HS-5 (cell line): ENCODE measurements around the gene TTC23L.
A peak's percentile ranks its signal among the peaks of the same experiment; 100 is the strongest.
"Not testable (repeated sequence)": the region's sequence is repeated elsewhere in the genome, so short reads cannot be mapped to it uniquely, and the experiment has no call there.

ENCODE experiments used
- DNase-seq: peaks from one replicate; pipeline ENCODE4 v3.0.0-alpha.2; 2012; ENCODE audit warnings: low read depth

Gene TTC23L, protein sequence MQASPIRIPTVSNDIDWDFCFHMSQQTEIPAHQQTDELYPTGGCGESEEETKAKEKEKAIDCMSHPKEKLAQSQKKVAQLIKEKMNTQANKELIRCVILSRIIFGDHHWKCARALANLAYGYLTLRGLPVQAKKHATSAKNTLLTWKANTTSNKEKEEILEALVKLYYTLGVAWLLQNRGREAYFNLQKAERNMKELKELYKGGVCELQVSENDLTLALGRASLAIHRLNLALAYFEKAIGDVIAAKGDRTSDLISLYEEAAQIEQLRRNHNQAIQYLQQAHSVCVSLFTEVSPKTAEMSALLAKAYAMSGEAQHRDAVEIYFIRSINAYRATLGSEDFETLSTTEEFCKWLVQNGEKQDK

DNA sequence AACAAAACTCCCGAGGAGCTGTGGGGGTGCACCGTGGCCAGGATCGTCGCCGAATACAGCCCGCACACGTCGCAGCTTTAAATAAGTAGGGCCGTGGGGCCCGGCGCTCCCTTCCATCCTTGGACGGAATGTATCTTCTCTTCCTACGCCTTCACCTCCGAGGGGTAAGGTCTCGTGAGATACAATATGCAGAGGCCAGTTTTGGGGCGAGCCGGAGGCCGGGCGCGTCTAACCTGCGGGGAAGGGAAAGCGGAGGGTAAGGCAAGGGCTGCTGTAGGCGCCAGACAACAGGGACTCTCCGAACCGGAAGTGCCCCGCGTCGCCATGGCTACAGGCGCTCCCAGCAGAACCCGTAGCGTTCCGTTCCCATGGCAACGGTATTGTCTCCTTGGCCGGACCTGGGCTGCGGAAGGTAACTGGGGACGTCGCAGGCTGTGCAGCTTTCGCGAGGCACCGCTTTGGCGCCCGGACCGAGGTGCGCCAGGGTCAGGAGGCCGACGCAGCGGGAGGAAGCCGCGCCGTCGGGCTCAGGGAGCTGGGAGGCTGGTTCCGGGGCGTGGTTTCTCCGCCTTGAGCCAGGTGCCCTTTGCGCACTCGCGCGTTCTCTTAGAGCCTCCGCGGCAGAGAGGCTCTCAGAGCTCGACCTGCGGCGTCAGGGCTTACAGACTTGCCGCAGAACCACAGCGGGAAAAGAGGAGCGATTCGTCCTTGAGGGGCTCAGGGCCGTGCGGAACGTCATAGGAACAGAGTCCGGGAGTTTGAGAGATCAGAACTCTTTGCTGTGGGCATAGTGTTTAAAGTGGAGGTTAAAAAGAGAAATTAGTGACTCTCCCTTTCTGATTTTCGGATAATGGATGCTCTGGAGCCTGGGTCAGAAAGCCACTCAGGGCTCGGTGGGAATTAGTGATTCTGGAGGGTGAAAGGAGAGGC lies at the start of gene TTC23L:
TSS of gene TTC23L (plus strand) at position 380 of the 930 bp plus-strand sequence. CDS start 1,508 bp downstream, outside the sequence.
- peak; percentile 65 for DNase-seq

DNA sequence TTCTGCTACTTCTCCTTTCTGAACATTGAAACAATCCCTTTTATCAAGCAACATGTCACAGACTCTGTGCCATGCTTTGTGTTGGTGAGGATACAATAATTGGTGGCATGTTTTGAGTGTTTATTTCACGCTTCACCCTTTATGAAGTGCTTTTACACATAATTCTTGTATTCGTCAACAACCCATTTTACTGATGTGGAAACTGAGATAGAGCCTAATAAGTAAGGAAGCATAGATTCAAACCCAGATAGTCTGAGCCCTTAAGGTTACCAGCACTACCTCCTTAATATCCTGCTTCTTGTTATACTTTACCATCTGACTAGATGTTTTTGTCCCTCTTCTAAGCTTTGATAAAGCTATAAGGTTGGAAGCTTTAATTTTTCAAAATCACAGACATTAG lies 49.3 kb upstream of the TTC23L start:
- no peak for DNase-seq

DNA sequence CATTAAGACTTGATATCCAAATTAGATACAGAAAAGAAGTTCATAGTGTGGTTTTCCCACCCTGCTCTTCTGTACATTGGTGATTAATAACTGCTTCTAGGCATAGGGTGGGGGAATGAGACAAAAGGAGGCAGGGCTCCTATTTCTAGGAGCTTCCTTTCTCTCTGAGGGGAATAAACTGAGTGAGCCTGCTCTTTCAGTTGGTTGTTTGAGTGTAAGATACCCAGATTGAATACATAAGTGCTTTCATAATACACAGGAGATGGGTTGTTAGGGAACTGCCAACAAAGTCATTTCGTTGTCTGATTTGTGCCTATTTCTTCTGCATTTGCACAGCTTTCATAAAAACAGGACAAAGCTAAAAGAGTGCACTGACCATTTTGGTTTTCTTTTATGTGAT lies 48.9 kb upstream of the TTC23L start:
- DNase-seq: no peak

DNA sequence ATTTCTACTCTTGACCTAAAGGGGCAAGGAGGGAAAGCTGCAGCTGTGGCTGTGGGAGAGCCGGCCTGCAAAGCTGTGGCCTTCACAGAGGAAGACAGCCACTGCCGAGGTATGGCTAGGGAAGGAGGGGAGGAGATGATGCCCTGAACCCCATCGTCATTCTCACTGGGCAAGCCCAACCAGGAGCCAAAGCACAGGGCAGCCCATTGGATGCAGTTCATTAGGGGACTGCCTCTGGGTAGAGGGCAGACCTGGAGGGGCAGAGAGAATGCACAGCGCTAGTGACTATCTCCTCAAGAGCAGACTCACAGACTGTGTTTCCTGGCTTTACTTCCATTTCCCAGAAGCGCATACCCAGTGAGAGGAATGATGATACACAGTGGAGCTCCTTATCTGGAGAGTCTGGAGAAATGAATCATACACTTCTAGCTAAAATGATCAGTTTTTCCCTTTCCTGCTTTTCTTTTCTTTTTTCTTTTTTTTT lies 47.2 kb upstream of the TTC23L start:
- no peak for DNase-seq

DNA sequence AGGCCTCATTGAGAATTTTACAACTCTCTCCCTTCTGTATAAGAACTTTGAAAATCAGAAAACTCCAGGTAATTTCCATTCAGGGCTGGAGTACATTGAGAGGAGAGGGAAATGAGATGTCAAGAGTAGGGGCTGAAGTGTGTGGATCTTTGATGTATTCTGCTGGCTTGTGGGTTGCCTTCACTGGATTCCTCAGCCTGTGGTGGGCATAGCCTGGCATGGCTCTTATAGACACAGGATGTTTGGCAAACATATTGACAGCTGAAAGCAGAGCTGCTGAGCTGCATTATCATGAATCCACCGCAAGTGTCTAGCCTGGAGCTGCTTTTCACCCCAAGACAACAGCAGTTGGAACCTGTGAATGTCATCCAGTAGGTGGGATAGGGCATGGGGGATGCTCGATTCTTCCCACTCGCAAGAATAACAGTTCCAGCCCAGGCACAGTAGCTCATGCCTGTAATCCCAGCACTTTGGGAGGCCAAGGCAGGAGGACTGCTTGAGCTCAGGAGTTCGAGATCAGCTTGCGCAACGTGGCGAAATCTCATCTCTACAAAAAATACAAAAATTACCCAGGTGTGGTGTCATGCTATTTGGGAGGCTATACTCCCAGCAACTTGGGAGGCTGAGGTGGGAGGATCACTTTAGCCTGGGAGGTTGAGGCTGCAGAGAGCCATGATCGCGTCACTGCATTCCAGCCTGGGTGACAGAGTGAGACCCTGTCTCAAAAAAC lies 36.0 kb upstream of the TTC23L start:
- no peak for DNase-seq

DNA sequence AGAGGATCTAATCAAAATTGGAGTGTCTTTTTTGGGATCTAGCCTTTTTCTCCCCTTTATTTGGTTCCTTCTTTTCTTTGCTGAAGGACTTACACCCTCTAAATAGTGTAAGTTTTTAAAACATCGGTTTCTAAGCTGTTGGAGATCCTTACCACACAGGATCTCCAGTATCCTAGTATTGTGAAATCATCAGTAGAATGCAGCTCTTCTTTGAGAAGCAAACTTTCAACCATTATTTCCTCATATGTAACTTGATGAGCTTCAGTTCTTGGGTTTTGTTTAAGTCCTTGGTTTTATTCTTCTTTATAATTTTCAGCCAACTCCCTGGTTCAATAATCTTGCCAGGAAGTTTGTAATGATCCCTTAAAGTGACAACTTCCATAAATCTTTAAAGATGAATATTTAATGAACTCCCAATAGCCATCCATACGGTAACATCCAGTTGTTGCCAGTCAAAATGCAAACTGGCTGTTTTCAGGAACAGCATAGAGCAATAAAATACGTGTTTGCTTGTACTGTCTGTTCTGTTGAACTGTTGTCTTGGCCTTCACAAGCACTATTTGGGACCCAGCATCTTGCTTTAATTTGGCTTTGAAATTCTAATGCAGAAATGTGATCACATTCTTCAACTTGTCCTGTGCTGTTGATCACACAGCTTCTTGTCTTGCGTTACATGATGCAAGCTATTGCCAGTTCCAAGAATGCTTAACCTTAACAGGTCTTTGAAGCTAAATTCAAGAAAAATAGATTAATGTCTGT lies 34.8 kb upstream of the TTC23L start:
- no peak for DNase-seq

DNA sequence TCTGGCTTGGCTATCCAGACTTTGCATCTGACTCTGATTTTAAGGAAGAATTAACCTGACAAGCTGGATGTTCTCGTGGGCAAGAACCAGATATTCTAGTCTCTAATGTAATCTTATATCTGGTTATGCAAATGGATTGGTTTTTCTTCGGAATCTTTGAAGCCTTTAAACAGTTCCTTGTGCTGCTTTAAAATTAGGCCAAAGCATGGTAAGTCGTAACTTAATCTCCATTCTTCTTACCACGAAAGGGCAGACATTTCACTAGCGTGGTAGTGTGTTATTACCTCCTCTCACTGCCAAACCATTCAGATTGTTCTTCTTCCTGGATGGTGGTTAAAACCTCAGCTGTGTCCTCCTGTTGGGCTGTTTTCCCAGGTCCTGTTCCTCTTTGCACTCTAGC lies 34.1 kb upstream of the TTC23L start:
- DNase-seq: no peak

DNA sequence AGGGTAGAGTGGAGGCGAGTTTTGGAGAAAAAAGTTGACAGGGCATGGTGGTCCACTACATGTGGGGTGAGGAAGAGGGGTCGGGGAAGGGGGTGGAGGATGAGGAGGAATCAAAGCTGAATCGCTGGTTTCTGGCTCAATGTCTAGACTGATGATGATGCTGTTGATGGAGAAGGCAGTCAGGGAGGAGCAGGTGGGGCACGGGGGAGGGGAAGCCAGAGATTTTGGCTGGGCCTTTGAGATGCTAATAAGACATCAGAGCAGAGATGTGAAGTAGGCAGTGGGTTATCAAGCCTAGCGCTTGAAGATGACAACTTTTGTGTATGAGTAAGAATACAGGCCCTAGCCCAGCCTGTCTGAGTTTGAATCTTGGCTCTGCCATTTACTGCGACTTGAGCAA lies 32.4 kb upstream of the TTC23L start:
- DNase-seq: no peak

DNA sequence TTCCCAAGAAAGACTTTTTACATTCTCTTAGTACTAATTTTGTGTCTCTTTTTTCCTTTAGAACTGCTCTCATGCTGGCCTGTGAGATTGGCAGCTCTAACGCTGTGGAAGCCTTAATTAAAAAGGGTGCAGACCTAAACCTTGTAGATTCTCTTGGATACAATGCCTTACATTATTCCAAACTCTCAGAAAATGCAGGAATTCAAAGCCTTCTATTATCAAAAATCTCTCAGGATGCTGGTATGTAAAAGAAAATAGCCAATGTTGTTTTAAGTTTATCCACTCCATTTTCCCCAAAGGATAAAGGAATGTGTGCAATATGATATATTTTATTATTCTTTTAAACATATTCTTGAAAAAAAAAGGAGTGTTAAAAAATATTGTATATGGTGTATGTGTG lies 27.3 kb upstream of the TTC23L start:
- no peak for DNase-seq

DNA sequence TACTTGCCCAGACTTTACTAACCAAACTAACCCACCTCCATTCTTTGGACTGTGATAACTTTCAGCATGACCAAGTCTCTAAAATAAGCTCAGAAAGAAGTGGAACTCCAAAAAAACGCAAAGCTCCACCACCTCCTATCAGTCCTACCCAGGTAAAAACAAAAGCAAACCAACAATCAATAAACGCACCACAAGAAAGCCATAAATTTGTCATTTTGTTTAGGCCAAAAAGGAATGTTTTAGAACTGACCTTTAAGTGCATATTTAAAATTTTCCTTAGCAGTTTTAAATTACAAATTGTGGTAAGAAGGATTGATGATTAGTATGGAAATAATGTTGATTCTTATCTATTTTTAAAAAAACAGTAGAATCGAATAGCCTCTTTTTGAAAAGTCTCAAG lies 25.5 kb upstream of the TTC23L start:
- DNase-seq: no peak

DNA sequence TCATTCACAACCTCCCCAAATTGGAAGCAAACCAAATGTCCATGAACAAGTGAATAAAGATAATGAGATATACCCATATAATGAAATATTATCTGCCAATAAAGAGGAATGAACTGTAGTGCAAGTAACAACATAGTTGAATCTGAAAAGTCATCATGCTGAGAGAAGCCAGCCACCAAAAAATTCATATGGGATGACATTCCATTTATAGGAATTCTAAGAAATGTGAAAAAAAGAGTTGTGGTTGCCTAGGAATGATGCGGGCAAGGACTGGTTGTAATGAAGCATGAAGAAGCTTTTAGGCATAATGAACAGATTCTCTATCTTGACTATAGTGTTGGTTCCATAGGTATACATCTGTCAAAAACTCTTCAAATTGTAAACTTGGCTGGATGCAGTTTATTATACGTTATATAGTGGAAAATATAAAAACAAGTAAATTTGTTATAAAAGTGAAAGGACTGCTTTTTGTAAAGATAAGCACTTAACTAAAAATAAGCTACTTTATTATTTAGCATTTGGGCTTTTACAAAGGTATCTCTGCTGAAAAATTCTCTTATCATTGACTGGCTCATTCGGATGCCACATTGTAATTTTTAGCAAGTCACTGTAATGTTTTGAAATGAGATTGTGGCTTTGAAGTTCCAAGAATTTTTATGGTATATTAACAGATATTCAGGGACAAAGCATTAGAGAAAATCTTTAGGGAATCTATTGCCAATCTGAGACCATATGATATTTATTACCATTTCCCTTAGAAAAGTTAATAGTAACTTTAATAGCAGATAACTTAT lies 21.2 kb upstream of the TTC23L start:
- DNase-seq: no peak

DNA sequence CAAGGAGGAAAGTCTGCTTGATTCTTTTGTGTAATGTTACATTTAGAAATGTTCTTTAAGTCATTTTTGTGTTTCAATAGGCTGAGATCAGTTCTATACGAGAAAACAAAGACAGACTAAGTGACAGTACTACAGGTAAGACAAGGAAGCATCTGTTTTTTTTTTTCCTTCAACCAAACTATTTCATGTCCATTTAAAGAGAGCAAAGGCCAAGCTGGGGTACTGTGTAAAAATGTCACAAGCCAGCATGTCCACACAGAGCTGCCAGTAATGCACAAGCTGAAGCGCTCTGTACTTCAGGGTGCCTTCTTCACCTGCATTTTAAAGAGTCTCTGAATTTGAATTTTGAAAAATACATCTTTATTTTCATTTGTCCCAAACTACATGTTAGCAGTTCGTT lies 20.2 kb upstream of the TTC23L start:
- no peak for DNase-seq

DNA sequence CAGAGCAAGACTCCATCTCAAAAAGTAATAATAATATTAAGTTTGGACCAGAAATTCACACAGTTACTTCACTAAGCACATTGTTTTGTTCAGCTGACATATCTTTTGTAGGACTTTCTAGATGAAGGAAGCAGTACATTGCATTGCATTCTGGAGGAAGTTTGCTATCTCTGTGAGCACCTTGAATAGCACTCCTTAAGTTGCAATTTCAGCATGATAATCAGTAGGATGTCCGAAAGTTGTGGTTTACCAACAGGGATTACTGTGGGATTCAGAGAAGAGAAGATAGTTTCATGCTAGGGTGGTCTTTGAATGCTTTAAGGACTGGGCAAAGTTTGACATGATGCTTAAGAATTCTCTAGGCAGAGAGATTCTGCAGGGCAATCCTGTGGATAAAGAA lies 18.4 kb upstream of the TTC23L start:
- DNase-seq: no peak

DNA sequence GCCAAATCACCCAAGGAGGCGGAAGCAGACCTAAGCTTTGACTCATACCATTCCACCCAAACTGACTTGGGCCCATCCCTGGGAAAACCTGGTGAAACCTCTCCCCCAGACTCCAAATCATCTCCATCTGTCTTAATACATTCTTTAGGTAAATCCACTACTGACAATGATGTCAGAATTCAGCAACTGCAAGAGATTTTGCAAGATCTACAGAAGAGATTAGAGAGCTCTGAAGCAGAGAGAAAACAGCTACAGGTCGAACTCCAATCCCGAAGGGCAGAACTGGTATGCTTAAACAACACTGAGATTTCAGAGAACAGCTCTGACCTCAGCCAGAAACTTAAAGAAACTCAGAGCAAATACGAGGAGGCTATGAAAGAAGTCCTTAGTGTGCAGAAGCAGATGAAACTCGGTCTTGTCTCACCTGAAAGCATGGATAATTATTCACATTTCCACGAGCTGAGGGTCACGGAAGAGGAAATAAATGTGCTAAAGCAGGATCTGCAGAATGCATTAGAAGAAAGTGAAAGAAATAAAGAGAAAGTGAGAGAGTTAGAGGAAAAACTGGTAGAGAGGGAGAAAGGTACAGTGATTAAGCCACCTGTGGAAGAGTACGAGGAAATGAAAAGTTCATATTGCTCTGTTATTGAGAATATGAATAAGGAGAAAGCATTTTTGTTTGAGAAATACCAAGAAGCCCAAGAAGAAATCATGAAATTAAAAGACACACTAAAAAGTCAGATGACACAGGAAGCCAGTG lies 15.8 kb upstream of the TTC23L start:
- DNase-seq: no peak

DNA sequence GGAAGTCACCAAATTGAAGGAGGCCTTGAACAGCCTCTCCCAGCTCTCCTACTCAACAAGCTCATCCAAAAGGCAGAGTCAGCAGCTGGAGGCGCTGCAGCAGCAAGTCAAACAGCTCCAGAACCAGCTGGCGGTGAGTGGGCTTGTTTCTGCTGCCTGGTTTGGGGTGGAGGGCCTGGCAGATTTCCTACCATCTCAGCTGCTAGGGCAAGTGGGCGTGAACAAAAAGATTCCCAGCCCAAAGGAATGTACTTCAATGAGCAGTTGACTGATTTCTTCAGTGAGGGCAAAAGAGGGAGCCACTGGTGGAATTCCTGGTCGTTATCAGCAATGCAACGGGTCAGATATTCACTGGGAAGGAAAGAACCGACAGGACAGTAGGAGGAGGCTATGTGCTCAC lies 12.6 kb upstream of the TTC23L start:
- DNase-seq: no peak

DNA sequence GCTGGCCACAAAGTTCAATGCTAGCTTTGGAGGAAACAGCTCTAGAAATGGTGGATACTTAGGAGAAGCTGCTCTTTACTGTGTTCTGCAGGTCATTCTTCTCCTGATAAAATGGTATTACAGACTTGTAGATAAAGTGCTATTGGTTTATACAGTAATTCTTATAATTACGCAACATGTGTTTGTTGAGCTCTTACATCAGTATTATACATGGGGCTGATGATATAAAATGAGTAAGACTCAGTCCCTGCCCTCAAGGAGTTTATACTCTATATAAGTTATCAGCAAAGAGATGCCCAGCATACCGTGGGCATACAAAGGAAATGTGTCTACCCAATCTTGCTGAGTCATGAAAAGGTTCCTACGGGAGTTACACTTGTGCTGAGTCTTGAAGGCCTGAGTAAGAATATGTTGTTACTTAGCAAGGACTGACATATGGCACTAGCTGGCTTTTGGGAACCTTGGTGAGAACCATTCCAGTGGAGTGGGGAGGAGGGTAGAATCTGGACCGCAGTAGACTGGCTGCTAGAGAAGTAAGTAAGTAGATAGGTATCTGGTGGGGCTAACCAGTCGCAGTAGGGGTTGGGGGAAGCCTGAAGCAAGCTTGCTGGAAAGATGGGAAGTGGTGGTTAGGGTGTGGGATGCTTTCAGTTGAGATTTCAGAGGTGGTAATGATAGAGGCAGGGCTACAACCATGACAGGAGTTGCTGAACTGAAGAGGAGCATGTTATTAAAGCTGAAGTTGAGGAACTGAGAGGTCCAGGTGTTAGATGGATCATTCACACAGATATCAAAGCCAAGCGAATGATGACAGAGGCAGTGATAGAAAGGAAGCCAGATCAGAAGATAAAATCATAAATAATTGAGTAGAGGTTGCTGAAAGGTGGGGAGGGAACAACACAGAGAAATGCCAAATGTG lies 11.1 kb upstream of the TTC23L start:
- DNase-seq: no peak

DNA sequence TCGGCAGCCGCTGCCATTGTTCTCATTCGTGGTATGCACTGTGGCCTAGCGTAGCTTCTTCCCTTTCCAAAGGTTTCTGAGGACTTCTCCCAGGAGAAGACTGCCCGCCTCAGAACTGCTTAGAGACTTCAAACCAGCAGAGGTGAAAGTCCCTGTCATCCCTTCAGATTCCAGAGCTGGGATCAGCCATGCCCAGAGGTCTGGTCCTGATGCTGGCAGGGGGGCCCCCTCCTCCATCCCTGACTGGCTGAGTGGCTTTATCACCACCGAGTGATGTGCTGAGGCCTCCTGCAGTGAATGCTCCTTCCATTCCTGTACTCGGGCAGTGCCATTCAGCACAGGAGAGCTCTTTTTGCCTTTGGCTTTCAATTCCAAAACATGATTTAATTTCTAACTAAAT lies 8.1 kb upstream of the TTC23L start:
- not testable (repeated sequence) for DNase-seq

DNA sequence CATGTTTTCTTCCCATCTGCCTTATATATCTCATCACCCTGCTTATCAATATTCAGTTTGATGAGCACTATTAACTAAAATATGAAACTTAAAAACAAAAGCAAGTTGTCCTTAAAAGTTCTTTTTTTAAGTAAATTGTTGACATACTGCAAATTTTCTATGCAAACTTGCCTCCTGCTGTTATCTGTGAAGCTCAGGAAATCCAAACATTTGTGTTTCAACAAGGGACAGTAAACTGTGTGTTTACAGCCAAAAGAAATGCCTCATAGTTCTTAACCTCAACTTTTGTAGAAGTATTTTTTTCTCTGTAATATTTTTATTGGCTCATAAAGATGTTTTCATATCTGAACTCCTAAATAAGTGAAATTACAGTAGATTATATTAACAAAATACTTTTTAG lies 7.7 kb upstream of the TTC23L start:
- no peak for DNase-seq

DNA sequence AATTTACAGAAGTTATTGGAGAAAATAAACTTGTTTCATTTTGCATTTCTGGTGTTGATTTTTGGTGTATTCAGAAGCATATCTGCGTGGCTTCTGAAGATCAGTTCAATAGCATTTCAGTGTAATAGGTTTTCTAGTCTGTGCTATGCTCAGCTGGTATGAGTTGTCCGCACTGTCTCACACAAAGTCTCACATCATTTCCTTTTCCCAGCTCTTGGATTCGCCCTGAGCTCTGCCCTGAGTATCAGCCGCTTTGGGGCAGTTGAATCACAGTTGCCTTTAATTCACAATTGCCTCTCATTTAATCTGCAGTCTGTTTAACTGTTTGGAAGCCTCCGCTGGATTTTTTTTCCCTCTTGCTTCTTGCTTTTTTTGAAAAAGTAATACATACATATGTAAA lies 6.4 kb upstream of the TTC23L start:
- no peak for DNase-seq
